Activated T-cell treated with anti-CD3 and anti-CD28 coated beads for 1 hour (primary cell): ENCODE data around the gene AMPD3.

Experiments used
- DNase-seq: peaks from one replicate; pipeline ENCODE4 v3.0.0-alpha.2; 2020; ENCODE audit warnings: low read depth

Gene AMPD3

DNA sequence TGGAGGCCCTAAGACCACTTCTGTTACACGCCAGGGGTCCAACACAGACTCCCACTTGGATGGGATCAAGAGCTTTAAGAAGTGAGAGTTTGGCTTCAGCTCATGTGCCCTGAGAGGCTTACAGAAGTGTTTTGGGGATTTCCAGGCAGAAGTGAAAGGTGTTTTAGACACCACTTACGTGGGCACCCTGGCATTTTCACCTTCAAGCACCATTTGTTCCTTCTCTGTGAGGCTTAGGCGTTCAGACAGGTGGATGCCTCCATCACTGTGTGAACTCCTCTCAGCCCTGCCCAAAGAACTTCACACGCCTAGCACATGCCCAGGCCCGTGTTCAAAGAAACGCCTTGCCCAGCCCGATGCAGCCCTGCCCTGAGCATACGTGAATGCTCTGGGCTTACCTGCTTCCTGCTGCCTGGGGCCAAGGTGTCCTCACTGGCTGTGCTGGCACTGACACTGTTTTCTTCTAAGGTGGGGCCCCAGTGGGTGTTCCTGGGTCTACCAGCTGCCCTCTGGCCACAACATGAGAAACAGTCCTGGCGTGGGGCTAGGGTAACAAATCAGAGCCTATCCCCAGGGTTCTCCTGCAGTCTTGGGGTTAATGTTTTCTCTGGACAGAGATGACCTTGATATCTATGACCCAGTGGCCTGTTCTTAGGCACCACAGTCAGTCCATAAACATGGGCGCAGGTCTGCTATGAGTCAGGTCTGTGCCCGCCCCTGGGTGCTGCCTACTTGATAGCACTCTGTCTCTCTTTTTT is 34.0 kb downstream of the AMPD3 start:
- DNase-seq = no peak

DNA sequence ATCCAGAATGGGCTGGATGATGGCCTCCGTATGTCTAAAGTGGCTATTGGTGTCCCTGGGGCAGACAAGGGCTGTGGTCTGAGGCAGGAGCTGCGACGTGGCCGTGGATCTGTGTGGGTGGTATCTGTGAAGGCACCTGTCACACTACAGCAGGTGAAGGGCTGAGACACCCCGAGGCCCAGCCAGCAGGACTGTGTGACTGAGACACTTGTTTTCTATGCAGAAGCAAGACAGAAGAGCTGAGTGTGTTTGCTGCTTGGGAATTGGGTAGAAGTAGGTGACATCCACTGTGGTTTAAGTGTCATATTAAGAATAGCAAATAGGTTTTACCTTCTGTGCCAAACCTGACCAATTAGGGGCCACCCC is 35.0 kb downstream of the AMPD3 start:
- DNase-seq = no peak

DNA sequence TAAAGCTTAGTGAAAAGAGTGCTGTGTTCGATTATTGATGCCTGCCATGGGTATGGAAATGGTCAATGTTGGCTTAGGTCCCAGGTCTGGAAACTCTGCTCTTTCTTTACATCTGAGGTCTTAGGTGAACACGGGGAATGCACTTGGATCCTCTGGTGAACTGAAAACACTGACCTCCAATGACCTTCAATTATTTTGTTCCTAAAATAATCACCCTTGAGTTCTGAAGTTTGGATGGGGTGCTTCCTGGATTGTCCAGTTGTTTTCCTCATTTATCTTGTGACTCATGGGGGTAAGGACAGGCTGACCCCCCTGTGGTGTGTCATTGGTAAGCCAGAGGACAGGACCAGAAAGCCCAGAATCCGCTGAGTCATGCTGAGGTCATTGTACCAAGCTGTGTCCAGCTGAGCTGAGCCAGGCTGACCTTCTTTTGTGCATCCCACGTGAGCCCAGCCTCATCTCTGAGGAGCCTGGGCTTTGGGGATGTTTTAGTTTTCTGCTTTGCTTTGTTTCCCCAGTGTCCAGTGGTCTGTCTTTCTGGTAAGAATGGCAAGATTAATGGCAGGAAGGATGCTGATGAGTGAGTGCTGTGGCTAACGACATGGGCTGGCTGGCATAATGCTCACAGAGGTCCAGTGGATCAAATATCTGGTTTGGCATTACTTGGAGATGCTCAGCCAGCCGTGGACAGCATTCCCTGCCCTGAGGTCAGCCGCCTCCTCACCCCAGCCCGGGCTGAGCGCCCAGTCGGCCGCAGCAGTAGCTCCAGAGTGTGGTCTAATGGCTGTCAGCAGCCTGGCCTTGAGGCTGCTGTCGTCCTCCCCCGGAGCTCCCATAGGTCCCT is 35.6 kb downstream of the AMPD3 start:
- DNase-seq = no peak

DNA sequence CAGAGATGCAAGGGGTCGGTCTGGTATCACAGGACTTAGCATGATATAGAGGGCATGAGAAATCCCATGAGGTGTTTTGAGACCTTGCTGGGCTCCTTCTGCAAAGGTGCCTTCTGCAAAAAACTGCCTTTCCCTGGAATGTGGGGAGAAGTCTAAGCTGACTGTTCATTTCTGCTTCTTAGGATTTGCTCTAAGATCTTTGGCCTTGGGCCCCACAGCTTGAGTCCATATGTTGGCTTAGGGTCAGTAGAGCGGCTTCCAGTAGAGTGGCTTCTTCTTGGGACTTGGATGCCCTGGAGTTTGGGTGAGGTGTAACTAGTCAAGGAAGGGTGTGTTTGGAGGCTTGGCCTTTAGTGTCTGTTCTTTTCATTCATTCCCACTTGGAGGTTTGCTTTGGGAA is 37.0 kb downstream of the AMPD3 start:
- no peak for DNase-seq

DNA sequence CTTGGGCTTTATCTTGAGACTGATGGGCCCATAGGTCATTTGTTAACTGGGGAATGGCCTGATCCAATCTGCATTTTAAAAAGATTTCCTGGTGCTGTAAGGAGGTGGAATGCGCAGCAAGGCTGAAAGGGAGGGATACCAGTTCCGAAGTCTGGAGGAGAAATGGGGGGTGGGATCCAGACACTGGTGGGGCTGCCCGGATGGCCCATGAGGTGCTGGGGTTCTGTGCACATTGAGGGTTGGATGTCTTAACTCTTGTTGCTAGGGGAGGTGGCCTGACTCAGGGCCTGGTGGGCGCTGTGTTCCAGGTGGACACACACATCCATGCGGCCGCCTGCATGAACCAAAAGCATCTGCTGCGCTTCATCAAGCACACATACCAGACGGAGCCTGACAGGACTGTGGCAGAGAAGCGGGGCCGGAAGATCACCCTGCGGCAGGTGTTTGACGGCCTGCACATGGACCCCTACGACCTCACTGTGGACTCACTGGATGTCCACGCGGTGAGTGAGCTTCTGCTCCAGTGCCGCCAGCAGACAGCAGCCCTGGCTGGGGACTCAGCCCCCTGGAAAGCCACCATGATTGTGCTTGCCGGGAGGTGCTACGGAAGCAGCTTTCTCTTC is 38.1 kb downstream of the AMPD3 start:
- DNase-seq = no peak

DNA sequence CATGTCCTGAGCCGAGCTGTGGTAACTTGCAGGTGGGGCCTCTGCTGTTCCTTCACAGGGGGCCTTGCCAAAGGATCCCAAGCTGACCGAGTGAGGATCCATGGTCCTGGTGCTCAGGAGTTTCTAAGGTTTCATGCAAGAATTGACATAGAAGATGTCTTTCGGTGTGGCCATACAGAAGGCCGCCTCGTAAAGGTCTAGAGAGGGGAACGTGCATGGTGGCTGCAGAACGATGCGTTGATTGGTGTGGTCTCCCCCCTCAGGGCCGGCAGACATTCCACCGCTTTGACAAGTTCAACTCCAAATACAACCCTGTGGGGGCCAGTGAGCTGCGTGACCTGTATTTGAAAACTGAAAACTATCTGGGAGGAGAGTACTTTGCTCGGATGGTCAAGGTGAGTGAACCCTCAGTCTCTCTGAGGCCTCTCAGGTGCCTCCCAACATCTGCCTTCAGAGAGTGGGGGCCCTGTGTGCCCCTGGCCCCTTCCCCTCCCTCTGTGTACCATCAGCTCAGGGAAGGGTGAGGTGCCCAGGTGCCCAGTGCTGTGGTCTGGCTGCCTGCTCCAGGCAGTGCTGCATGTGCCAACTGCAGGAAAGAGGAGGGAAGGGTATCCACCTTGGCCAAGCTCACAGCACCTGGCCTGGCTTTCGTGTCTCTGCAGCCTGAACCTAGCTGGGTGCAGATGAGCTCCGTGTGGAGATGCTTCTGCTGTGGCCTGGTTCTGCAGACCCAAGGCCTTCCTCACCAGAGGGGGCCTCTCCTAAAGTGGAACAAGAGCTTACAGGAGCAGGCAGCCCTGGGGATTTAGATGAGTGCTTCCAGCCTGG is 39.8 kb downstream of the AMPD3 start:
- no peak for DNase-seq

DNA sequence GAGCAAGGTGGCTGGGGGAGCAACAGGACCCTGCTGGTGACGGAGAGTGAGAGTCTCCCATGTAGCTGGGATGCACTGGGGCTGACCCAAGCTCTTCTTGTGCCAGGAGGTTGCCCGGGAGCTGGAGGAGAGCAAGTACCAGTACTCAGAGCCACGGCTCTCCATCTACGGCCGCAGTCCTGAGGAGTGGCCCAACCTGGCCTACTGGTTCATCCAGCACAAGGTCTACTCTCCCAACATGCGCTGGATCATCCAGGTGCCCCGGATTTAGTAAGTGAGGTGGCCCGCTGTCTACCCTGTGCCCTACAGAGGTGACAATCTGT is 40.4 kb downstream of the AMPD3 start:
- no peak for DNase-seq

DNA sequence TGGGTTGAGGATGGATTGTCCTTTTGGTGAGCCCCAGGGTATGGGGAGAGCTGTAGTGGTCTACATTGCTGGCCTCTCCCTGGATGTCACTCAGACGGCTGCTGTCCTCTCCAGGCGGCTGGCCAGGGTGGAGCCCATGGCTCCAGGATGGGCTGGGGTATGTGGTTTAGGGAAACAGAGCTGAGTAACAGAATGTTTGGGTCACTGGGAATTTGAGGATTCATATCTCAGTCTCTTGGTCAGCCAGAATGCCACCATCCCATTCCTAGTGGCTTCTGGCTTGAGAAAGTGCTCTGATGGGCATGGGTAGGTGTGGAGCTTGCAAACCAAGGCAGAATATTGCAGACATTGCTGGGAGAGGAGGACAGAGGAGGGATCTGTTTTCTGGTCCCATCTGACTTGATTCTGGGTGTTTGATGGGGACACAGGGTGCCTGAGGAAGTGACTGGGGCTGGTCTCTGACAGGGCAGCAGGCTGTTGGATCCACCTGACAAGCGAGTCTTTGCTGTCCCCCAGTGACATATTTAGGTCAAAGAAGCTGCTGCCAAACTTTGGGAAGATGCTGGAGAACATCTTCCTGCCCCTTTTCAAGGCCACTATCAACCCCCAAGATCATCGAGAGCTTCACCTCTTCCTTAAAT is 41.4 kb downstream of the AMPD3 start:
- no peak for DNase-seq

DNA sequence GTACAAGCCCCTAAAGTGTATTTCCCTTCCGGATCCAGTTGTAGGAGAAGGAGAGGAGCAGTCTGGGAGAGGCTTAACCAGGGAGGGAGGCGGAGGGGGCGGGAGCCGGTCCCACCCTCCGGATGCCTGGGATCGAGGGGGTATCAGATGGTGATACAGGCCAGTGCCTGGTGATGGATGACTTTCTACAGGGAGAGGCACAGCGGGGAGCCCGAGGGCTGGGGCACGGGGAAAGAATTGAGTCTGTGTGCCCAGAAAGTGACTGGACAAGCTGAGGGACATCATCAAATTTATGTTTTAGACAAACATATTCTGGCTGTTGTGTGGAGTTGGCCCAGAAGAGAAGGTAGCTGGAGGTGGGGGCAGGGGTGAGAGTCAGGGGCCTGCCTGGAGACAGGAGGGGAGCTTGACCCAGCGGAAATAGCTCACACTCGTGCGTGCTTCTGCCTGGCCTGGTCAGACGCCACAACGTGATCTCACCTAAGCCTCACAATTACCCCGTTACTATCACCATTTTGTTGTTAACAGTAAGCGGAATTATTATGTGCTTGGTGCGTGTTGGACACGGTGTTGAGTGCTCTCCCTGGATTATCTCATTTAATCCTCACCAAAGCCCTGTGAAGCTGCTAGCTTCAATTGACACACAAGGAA is 42.4 kb downstream of the AMPD3 start:
- no peak for DNase-seq

DNA sequence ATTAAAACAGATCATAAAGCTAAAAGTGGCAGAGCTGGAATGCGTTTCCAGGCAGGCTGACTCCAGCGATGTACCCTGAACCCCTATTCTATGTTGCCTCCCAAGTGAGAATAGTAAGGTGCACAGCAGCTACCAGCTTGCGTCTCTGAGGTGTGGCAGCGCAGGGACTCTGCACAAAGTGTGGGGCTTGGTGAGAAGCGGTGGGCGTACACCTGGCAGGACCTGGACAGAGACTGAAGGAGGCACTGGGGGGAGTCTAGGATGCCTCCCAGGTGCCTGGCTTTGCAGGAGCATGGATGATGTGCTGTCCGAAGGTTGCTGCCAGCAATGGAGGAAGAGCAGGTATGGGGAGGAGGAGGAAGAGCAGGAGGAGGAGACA is 42.9 kb downstream of the AMPD3 start:
- DNase-seq = no peak

DNA sequence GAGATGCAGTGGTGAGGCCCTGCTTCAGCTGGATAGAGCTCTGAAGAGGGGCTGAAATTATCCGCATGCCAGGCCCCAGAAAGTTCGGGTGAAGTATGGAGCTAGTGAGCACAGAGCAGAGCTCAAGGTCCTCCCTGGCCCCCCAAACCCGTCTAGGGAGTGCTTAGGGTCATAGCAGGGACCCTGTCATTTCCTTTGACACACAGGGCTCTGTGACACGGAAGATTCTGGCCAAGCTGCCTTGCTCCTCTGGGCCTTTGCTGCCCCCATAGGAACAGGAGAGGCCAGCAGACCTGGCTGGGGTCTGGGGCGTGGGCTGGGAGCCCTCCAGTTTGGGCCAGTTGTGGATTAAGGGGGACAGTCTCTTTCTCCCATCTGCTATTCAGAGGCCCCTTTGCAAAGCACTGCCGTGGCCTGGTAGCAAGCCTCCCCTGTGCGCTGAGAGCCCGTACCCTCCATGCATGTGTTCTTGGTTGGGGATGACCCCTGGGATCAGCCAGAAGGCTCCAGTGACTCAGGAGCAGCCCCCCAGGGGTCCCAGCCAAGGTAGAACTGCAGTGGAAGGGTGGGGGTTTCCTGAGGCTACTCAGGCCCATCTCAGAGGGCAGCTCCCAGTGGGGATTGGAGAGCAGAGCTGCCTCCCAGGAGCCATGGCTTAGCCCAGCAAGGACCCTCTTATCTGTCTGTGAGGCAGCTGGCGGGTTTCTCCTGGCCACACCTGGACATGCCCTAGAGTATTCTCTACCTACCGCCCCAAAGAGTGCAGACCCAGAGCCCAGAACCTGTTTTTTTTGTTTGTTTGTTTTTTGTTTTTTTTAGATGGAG is 43.6 kb downstream of the AMPD3 start:
- DNase-seq = no peak

DNA sequence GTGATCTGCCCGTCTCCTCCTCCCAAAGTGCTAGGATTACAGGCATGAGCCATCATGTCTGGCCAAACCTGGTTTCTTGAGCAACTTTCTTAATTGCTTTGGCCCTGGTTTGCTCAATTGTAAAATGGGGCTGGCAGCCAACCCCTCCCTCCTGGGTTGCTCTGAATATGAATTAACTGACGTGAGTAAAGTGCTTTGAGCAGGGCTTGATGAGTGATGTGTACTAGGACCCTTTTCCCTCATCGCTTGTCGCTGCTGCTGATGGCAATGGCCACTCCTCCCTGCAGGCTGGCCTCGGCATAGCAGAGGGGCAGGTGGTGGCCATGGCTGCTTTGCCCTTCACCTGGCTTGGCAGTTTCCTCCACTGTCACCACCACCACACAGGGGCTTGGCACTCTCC is 44.4 kb downstream of the AMPD3 start:
- DNase-seq = no peak

DNA sequence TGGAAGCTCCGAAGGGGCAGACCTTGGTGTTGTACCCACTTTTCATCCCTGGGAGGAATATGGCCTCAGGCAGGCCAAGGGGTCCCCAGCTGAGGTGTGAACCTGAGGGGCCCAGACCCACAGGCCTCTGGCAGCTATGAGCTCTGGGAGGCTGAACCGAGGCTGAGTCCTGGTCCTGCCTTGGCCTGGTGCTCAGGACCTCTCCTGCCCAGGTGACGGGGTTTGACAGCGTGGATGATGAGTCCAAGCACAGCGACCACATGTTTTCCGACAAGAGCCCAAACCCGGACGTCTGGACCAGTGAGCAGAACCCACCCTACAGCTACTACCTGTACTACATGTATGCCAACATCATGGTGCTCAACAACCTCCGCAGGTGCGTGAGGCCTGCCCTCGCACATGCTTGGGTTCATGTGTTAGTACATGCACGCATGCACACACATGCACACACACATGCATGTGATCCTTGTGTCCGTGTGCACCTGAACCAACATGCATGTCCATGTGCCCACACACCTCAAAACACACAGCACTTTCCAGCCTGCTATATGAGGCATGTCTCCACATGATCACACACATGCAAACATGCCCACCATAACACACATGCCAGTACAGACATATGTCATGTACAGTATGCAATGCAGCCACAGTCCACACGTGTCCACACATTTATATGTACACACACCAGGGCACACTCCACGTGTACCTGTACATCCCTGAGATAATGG is 45.0 kb downstream of the AMPD3 start:
- DNase-seq = no peak

DNA sequence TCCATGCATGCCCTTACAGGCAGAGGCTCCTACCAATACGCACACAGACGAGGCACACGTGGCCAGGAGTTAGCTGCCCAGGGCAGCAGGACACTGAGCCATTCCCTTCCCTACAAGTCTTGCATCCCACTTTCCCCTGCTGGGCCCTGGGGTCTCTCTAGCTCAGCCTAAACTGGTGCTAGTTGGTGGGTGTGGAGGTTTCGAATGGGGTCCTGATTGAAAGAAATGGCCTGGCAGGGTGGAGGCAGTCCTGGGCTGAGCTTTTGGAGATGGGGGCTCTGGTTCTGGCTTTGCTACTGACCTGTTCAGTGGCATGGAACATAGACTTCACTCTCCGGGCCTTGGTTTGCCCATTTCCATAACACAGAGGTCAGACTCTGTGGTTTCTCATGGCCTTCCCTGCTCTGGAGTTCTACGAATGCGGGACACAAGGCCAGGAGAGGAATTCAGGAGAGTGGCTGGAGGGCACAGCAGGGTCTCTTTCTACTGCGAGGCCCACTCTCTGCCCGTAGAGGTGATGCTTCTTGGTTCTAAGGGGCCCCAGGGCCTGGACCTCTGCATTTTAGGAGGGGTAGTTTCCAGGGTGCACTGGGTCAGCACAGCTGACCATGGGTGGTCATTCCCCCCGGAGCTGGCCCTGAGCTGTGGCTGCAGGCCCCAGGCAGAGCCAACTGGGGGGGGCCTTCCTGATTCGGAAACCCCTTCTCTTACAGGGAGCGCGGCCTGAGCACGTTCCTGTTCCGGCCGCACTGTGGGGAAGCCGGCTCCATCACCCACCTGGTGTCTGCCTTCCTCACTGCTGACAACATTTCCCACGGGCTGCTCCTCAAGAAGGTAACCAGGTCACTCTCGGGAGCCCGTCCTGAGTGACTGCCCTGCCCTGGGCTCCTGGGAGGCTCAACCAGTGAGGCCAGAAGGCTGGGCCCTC is 46.0 kb downstream of the AMPD3 start:
- DNase-seq = no peak

DNA sequence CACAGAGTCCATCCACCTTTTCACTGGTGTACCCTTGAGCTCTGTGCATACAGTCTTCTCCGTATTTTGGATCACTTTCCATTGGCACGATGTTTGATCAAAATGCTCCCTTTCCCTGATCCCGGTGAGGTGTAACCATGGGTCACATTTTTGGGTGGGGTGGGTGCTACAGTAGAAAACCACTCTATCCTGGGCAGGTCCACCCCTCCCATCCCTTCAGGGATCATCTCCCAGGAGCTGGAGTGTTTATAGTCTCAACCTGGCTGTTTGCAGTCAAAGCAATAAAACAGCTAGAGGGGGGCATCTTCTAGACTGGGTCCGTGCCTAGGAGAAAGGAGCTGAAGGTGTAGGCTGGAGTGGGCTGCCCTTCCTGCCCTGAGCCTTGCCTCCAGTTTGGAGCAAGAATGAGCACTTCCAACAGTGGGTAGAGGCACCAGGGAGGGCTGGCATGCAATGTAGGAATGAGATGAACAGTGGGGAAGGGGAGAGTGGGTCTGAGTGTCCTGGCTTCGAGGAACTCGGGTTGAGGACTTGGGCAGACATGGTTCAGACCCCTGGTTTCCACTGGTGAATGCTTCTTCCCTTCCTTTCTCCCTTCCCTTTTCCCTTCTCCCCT is 47.1 kb downstream of the AMPD3 start:
- no peak for DNase-seq

DNA sequence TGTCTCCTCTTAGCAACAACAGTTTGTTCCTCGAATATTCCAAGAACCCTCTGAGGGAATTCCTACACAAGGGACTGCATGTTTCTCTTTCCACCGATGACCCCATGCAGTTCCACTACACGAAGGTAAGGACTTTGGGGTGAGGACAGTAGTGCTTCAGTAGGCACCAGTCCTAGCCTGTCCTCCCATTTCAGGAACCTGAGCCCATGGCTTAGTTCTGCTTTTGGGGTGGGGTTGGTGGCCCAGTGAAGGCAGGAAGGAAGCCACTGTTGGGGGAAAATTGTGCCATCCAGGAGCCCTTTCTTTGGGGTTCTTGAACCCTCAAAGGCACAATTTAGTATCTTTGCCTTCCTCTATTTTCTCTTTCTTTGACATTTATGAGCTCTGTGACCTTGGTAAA is 47.7 kb downstream of the AMPD3 start:
- no peak for DNase-seq

DNA sequence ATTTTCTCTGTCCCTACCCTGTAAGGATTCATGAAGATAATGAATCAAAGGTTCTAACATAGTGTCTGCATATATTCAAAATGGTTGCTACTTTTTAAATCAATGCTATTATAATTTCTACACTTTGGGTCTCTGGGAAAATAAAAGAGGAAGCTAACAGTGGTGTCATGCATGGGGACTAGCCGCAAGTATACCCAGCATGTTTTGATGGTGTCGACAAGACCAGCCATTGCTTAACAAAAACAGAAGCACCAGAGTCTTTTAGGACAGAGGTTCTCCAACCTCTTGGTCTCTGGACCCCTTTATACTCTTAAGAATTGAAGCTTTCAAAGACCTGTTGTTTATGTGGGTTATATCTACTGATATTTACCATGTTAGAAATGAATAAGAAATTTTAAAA is 48.2 kb downstream of the AMPD3 start:
- DNase-seq = no peak

DNA sequence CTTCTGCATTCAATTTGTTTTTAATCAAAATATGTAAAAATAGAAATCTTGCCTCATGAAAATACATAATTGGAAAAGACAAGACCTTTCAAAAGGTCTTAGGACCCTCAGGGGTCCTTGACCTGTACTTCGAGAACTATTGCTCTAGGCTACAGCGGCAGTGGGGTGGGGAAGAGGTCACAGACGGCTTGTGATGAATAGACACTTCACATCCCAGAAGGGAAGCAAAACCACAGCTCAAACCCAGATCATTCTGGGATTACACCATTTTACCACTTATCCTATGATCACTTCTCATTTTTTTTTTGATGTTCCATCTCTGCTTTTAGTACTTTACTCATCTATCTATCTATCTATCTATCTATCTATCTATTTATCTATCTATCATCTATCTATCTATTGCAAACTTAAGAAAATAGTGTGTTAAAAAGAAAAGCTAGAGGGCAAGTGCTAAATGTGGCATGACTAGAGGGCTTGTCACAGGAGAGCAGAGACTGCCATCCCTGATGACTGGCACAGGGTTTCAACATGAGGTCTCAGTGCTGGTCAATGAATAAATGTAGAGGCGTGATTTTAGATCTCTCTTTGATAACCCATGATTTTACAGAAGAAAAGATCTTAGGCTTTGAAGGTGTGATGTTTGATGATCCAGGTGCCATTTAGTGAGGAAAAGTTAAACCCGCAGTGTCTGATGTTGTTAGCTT is 48.9 kb downstream of the AMPD3 start:
- no peak for DNase-seq
